HG03342 (cell line): Measurements from ENCODE around the gene PTCD3.

Experiments
- ATAC-seq: cut with Tn5 transposase; IDR thresholded peaks from one replicate; pipeline ENCODE4 v1.9.1; 2021; ENCODE audit warnings: mild to moderate bottlenecking, moderate library complexity; ENCODE audit not compliant: unreplicated experiment

The PTCD3 gene

DNA sequence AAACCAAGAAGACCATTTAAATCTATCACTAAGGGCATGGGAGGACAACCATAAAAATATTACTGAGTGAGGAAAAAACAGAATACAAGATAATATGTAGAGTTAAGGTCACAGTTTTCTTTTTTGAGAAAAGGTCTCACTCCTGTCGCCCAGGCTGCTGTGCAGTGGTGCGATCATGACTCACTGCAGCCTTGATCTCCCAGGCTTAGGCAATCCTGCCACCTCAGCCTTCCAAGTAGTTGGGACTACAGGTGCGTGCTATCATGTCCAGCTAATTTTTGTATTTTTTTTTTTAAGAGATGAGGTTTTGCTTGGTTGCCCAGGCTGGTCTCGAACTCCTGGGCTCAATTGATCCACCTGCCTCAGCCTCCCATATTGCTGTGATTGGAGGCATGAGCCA lies 24.3 kb upstream of the PTCD3 start:
- no peak for ATAC-seq

DNA sequence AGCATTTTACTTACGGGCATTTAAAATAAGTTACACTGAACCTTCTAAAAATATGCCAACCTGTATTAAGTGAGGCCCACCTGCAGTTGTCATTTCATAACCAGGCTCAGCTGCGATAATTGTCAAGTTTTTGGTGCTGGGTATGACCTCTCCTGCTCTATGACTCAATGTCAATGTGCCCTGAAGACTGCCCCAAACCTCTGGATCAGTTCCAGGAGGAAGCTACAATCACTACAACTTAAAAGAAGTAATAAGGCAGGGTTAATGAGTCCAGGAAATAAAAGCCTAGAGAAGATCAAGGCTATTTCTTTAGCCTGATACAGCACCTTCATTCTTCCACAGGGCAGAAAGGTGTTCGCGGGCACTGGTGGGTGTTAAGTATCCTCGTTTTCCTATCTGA lies 23.3 kb upstream of the PTCD3 start:
- ATAC-seq, result no peak

DNA sequence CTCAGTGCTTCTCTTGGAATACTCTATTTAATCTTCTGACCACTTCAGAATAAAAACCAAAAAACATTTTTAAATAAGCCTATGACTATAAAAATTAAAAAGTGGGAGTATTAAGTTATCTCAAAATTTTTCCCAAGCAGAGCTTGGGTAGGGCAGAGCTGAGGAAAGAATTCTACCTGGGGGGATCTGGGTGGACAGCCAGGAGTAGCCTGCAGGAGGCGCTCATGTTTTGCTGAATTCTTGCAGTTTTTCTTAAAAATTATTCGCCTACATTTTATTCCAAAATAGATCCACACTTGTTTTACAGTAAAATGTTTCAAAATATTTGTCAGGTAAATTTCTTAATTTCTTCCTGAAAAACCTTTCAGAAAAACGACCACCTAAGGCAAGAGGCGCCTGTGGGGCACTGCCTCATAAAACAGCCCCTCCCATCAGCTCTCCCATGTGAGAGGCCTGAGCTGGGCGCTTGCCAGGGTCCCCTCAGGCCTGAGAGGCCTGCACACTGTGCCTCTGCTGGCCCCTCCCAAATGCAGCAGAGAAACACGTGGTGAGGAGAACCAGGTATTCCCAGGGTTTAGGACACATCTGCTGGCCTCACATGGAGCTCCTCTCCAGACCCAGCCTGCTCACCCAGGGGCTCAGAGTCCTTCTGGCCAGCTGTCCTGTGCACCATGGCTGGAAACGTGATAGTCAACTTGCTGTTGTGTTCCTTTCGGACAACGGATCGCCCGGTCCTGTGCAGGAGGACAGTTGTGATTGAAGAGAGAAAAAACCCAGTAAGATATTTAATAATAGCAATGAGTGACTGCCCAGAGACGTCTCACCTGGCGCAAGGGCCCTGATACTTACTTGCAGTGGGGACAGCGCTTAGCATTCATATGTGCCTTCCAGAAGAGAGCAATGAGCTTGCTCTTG lies 17.8 kb upstream of the PTCD3 start:
- ATAC-seq, result no peak

DNA sequence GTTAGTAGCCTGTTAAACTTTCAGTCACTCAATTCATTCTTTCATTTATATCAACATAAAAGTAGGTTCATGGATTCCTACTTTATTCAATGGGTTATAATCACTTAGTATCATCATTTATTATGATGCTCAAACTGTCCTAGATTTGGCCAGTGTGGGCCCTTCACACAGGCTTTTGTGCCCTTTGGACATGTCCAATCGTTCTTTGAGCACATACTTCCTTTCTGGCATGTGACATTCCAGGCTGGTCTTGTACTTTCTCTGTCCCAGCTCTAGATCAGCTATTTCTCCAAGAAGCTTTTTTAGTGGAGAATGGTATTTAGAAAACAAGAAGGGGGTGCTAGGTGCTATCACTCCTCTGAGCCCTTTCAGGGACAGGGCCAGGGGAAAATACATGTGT lies 11.8 kb upstream of the PTCD3 start:
- ATAC-seq, result no peak

DNA sequence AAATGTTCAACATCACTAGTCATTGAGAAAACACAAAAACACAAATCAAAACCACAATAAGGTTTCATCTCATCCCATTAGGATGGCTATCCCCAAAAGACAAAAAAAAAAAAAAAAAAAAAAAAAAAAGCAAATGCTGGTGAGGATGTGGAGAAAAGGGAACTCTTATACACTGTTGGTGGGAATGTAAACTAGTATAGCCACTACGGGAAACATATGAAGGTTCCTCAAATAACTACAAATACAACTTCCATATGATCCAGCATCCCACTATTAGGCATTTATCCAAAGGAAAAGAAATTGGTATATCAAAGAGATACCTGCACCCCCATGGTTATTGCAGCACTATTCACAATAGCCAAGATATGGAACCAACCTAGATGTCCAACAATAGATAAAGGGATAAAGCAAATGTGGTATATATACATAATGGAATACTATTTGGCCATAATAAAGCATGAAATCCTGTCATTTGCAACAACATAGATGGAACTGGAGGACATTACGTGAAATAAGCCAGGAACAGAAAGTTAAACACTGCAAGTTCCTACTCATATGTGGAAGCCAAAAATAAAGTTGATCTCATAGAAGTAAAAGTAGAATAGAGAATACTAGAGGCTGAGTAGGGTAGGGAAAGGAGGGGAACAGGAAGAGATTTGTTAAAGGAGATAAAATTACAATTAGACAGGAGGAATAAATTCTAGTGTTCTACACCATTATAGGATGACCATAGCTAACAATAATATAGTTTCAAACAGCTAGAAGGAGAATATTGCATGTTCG lies 8.7 kb upstream of the PTCD3 start:
- no peak for ATAC-seq

DNA sequence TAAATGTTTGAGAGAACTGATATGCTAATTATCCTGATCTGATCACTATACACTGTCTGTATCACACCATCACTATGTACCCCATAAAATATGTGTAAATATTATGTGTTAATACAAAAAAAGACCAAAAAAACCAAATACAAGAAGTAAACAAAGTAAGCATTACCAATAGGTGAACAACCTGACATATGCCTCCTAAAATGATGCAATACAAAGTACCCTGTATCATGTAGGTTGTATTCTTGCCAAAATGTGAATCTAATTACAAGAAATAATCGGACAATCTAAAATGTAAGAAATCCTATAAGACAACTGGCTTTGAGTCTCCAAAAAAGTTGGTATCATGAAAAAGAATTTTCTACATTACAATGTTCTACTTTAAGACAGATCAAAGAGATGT lies 8.1 kb upstream of the PTCD3 start:
- ATAC-seq, result no peak

DNA sequence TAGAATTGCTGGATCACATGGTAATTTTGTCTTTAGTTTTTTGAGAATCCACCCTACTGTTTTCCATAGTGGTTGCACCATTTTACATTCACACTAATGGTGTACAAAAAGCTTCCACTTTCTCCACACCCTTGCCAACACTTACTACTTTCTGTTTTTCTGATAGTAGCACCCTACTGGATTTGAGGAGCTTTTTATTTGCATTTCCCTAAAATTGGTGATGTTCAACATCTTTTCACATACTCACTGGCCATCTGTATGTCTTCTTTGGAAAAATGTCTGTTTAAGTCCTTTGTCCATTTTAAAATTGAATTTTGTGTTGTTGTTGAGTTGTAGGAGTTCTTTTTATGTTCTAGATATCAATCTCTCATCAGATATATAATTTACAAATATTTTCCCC lies 3.9 kb upstream of the PTCD3 start:
- no peak for ATAC-seq

DNA sequence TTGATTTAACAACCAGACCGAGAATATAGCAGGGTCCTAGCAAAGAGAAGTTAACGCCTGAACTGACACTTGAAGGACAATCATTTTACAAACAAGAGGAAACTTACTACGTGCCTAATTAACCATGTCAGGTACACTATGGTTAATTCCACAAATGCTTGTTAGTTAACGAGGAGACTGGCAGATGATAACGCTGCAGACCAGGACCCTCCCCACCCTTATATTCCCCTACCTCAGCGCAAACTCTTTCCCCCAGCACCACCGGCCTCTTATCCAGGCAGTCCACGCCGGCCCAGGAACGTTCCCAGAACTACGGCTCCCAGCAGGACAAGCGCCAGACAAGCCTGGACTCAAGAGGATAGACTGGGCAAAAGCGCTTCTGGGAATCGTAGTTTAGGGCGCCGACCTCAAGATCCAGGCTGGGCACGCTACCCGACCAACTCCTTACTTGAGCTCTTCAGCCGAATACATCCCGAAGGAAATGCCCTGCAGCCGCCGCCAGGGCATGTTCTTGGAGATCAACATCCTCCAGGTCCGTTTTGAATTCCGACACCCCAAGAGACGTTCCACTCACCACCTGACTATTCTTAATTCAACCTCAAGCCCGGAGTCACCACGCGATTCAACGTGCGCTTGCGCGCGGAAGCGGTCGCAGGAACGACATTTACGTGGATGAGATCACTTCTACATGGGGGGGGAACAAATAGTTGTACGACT lies 625 bp upstream of the PTCD3 start, which contains the start of gene POLR1A:
TSS of gene POLR1A (minus strand) at position 635 of the 717 bp plus-strand sequence. CDS start at position 525, 110 bp downstream.
- peak; percentile 69 for ATAC-seq

DNA sequence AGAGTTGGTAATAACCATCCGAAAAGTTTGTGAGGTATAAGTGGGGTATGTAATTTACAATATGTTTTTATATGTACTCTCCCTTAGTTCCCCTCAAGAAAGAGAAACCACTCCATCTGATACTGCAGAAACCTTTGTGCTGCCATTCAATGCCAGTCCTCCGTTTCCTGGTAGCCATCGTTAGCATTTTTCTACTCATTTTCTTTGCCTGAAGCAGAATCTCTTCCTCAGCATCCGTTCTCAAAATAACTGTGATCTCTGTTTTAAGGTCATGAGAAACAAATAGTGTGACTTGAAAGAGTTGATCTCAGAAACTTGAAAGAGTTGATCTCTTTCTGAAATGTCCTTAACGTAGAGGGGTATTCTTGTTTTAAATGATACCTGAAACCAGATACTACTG lies 996 bp downstream of the PTCD3 start:
- no peak for ATAC-seq

DNA sequence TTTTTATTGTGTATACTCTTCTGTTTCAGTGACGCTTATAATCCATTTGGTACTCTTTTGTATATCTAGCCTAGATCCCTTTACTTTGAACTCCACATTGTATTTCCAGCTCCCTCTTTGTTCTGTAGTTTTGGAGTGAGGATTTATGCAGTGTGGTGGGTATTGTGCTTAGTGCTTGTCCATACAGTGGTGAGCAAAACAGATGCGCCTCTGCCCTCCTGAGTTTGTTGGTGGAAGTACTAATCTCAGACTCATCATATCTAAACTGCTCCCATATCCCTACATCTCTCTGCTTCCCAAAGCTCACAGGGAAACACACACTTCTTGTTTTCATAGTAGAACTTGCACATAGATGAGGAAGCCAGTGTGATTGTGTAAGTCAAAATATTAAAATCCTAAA lies 12.1 kb downstream of the PTCD3 start:
- no peak for ATAC-seq

DNA sequence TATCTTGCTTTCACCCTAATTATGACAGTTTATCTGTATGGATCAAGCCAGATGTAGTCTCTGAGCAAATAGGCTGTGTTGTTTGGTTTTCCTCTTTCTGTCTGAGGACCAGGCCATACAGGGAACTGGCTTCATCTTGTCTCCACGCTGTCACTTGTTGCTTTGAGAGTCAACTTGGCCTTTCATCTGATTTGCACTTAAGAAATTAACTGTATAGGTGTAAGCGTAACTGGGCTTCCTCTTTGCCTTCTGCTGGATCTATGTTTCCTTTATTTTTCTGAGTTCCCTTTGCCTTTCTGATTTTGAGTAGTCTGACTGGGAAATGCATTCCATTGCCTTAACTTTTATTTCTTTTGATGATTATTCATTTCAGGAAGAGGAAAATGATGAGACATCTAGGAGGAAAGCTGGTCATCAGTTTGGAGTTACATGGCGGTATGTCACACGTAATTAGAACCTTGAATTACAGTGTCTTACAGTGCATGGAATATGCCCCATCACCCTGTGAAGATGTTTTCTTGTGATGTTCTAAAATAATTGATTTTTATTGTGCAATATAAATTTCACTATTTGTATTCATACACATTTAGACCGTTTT lies 17.4 kb downstream of the PTCD3 start:
- ATAC-seq, result no peak

DNA sequence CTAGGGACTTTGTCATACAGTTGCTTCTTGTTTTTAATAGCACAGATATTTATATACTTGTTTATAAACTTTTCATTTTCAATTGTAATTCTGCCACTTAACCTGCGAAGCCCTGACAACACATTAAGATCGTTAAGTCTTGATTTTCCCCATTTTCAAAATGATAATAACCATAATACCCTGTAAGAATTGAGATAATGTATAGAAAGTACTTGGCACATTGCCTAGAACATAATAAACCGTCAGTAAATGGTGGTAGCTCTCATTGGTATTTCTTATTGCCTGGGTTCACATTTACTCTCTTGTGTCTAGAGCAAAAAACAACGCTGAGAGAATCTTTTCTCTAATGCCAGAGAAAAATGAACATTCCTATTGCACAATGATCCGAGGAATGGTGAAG lies 18.6 kb downstream of the PTCD3 start:
- ATAC-seq, result no peak

DNA sequence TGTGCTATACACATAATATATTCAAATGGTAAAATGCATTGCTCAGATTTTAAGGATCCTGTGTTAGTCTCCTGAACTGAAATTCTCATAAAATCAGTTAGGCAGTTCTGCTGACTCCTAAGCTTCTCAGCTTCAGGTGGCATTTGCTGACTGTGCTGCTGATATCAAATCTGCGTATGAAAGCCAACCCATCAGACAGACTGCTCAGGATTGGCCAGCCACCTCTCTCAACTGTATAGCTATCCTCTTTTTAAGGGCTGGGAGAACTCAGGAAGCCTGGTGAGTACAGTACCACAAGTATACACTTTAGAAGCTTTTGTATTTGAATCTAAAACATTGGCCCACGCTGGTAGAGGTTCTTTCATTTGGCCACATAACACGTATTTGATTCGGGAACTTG lies 28.7 kb downstream of the PTCD3 start:
- ATAC-seq, result no peak

DNA sequence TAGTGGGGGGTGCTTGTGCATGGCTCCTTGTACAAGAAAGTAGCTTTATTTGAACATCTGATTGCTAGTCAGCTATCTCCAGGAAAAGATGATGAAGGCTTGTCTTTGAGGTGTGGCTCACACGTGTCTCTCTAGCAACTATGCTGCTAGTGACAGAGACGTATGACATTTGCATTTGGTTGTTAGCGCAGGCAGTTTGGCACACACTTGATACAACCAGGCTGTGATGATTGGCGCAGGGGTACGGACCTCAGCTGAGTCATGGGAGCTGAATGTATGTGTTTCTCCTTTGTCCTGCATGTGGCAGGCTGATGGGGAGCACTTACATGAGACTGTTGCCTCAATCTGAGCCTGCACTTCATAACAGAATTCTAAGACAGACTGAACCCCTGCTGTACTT lies 29.6 kb downstream of the PTCD3 start:
- no peak for ATAC-seq

DNA sequence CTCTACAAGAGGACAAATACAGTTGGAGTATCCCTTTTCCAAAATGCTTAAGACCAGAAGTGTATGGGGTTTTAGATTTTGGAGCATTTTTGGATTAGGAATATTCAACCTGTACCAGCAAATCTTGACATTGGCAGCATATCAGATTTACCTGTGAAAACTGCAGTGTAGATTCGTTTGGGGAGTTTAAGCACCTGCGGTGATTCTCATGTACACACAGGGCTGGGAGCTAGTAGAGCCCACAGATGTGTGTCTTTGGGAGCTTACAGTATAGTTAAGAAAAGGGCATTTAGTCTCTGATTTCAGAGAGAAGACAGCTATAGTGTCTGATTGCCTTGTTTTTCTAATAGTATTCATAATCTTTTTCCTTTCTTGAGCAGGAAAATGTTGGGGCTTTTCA lies 30.1 kb downstream of the PTCD3 start:
- no peak for ATAC-seq

DNA sequence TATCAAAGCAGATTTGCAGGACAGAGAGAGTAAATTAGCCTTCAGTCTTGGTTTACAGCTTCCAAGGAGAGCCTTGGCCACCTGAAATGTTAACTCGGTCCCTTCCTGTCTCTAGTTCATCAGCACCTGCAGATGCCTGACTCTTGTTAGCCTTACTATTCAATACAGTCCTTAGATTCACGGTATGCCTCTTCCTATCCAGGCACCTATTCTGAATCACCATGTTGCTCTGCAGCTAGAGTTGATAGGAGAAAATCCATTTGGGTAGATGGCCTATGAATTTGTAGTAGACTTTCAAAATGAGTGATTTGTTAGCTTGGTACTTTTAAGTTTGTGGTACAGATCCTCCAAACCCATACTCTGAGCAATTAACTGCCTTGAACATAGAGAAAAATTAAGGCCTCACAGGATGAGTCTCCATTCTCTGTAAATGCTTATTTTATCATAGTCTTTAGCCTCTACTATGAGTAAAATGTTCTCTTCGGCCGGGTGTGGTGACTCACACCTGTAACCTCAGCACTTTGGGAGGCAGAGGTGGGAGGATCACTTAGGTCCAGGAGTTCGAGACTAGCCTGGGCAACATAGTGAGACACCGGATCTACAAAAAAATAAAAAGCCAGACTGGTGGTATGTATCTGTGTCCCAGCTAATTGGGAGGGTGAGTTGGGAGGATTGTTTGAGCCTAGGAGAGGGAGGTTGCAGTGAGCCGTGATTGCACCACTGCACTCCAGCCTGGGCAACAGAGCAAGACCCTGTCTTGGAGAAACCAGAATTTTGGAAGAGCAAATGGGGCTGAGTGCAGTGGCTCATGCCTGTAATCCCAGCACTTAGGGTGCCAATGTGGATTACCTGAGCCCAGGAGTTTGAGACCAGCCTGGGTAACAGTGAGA lies 32.9 kb downstream of the PTCD3 start:
- ATAC-seq, result no peak

DNA sequence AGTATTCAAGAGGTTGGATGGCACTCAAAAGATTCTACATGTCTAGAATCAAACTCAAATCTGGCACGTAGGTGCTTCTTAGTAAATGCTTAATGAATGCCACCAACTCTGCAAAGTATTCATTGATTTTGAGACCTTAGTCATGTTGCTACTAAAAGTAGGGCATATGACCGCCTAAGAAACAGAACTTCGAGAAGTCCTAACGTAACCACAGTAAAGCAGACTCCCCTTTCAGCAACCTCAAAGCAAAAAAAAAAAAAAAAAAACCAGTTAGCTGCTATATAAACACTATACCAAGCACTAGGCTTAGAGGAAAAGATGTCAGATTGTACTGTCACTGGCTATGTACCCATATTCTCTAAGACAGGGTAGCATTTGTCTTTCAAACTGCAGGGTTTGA lies 33.9 kb downstream of the PTCD3 start:
- ATAC-seq, result no peak

DNA sequence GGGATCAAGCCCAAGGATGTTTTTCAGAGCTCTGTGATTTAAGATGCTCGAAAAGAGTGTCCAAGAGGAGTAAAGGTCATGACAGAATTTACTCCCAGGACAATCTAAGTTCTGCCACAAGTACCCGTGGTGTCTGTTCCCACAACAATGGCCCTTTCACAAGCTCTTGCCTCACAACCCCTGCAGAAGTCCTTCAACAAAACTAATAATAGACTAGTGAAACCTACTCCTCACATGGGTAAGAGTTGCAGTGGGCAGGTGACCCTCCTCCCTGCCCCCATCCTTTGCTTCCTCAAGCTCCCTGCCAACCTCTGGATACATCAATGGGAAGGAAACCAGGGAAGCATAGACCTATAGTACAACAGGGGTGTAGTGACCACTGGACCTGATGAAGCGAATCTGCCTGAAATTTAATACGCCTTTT lies 34.9 kb downstream of the PTCD3 start:
- no peak for ATAC-seq

DNA sequence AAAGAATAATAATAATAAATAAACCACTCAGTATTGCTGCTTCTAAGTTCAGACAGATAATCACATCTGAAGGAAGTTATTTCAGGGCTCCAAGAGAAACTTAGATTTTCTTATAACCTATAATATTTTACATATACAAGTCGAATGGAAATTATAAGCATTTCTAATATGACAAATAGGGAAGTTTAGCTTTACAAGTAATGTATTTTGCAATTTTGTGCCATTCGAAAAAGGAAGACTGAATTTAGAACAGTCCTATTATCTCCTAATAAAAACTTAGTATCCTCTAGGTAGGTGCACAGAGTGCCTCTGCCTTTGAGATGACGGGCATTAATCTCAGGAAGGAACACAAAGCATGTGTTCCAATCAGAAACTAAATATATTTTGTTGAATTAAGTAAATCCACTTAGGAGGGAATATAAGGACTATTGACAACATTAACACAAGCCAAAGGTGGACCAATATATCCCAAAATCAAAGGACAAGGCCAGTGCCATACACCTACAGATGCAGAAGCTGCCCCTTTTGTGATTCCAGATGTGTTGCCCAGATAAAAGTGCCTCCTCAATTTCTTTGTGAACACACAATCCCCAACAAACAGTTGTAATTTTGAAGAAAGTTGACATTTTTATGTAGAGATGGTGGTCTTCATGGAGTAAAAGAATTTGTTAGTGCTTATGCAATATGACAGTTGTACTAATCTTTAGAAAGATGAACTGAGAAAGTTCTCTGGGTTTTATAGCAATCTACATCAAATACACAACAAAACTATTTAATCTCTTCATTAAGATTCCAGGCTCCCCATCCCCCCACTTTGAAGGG lies 36.6 kb downstream of the PTCD3 start:
- no peak for ATAC-seq
